OCI-LY7 (cell line): ENCODE measurements around the gene NR1I2.

ENCODE experiments used
- EZH2phosphoT487 ChIP-seq: fragments of 200-600 bp; sonication (generic); IDR thresholded peaks from 2 replicates; pipeline ENCODE4 v1.6.1; 2018; ENCODE audit warnings: low read depth, borderline replicate concordance, mild to moderate bottlenecking, mixed run types, antibody characterized with exemption, low read length, moderate library complexity, mixed read lengths
- TF ChIP-seq, protein P1 (sequence below): fragments of 200-600 bp; sonication (generic); conservative IDR thresholded peaks from 2 replicates; pipeline ENCODE4 v1.5.1; 2014; ENCODE audit warnings: mild to moderate bottlenecking, antibody characterized with exemption, low read length, moderate library complexity, mixed read lengths

DNA sequence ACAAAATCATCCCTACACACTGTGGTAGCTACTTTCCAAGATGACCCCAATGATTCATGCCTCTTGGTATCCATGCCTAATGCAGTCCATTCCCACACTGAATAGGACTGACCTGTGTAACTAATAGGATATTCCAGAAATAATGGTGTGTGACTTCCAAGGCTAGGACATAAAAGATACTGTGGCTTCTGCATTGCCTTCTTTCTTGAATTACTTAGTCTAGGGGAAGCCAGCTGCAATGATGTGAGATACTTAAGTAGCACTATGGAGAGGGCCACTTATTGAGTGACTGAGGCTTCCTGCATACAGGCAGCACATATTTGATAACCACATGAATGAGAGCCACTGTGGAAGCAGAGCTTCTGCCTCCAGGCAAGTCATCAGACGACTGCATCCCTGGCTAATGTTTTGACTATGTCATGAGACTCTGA is 50.1 kb downstream of the NR1I2 start:
- TF ChIP-seq, protein P1, sequence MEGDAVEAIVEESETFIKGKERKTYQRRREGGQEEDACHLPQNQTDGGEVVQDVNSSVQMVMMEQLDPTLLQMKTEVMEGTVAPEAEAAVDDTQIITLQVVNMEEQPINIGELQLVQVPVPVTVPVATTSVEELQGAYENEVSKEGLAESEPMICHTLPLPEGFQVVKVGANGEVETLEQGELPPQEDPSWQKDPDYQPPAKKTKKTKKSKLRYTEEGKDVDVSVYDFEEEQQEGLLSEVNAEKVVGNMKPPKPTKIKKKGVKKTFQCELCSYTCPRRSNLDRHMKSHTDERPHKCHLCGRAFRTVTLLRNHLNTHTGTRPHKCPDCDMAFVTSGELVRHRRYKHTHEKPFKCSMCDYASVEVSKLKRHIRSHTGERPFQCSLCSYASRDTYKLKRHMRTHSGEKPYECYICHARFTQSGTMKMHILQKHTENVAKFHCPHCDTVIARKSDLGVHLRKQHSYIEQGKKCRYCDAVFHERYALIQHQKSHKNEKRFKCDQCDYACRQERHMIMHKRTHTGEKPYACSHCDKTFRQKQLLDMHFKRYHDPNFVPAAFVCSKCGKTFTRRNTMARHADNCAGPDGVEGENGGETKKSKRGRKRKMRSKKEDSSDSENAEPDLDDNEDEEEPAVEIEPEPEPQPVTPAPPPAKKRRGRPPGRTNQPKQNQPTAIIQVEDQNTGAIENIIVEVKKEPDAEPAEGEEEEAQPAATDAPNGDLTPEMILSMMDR, result no peak
- no peak for TF ChIP-seq EZH2phosphoT487
